ENCODE results near the gene PTCSC3. TPM values are rescaled to one million over a fixed set of nuclear protein-coding genes. Genes with fewer than 3 reads are reported as not detected.
A peak's percentile ranks its signal among the peaks of the same experiment; 100 is the strongest.

Gene PTCSC3
- total and polyA plus RNA-seq, 2 of the 13 experiments (the other 11 are each of a cell fraction or from before 2014, with no cell fraction given): not detected

- TF ChIP-seq ZHX1 (CRISPR knock-in tag; IDR thresholded peaks at IDR 0.05; ENCODE audit: low read depth) (peak; percentile 84), ZNF136 (CRISPR knock-in tag; IDR thresholded peaks at IDR 0.05; ENCODE audit: low read depth) (peak; percentile 71; the same call in 1 of the 2 replicates), MAFF (IDR thresholded peaks at IDR 0.05; ENCODE audit: low read depth, low read length) (peak; percentile 77), SUZ12 (IDR thresholded peaks at IDR 0.05; ENCODE audit: low read depth, low read length) (no peak), ZNF343 (CRISPR knock-in tag; IDR thresholded peaks at IDR 0.05) (0 out of 2 replicates have a peak, but pooled peaks have one; percentile 38), ZBTB3 (CRISPR knock-in tag; IDR thresholded peaks at IDR 0.05; ENCODE audit: borderline replicate concordance, low read depth) (0 out of 2 replicates have a peak, but pooled peaks have one; percentile 66), HCFC1 (IDR thresholded peaks at IDR 0.05; ENCODE audit: low read depth, low read length) (0 out of 2 replicates have a peak, but pooled peaks have one; percentile 11), JARID2 (CRISPR knock-in tag; IDR thresholded peaks at IDR 0.05; ENCODE audit: insufficient replicate concordance) (peak; percentile 69), HOXA3 (CRISPR knock-in tag; IDR thresholded peaks at IDR 0.05) (peak; percentile 88), FOSL1 (CRISPR knock-in tag; IDR thresholded peaks at IDR 0.05; ENCODE audit: borderline replicate concordance) (peak; percentile 87), TBX2 (CRISPR knock-in tag; IDR thresholded peaks at IDR 0.05; ENCODE audit: borderline replicate concordance) (peak; percentile 57; the same call in 1 of the 2 replicates), ZNF430 (CRISPR knock-in tag; IDR thresholded peaks at IDR 0.05) (no peak), ZNF274 (CRISPR knock-in tag; IDR thresholded peaks at IDR 0.05) (no peak), ZNF441 (CRISPR knock-in tag; IDR thresholded peaks at IDR 0.05; ENCODE audit: borderline replicate concordance) (peak; percentile 59; the same call in 1 of the 2 replicates), MAFK (conservative IDR thresholded peaks at IDR 0.05 in 1 of 2, IDR thresholded peaks at IDR 0.05 in 1 of 2; ENCODE audit: low read length in 2 of 2) (peak; percentile 63 to 85), WIZ (CRISPR knock-in tag; IDR thresholded peaks at IDR 0.05) (0 out of 2 replicates have a peak, but pooled peaks have one; percentile 44), ZBED4 (CRISPR knock-in tag; IDR thresholded peaks at IDR 0.05; ENCODE audit: borderline replicate concordance) (peak; percentile 46; the same call in 1 of the 2 replicates), ZNF687 (CRISPR knock-in tag; IDR thresholded peaks at IDR 0.05) (no peak), IRX3 (CRISPR knock-in tag; IDR thresholded peaks at IDR 0.05; ENCODE audit: borderline replicate concordance, low read depth) (no peak), RFX3 (CRISPR knock-in tag; IDR thresholded peaks at IDR 0.05) (peak; percentile 34; the same call in 1 of the 2 replicates)
Observed at GRCh38 chr14:36091096-36091495, 85.4 kb downstream of the PTCSC3 start (continued).

Measured in HepG2 (cell line).